Measurements from ENCODE around the gene STAC2. TPM values are rescaled to one million over a fixed set of nuclear protein-coding genes. Genes with fewer than 3 reads are reported as not detected.

STAC2 gene
- total and polyA plus RNA-seq, 2 of the 13 experiments (the other 11 are each of a cell fraction or from before 2014, with no cell fraction given), result not detected

GRCh38 chr17:39237586-39237985, 11.8 kb upstream of the STAC2 start (continued):
- no peak for TF ChIP-seq ZNF501 (CRISPR knock-in tag; IDR thresholded peaks at IDR 0.05)
- TF ChIP-seq ZBTB42 (CRISPR knock-in tag; IDR thresholded peaks at IDR 0.05), result no peak
- TF ChIP-seq GRHL1 (CRISPR knock-in tag; conservative IDR thresholded peaks at IDR 0.05), result no peak
- TF ChIP-seq ZBTB1 (CRISPR knock-in tag; IDR thresholded peaks at IDR 0.05; ENCODE audit: borderline replicate concordance), result no peak
- no peak for TF ChIP-seq HMG20A (CRISPR knock-in tag; IDR thresholded peaks at IDR 0.05; ENCODE audit: borderline replicate concordance)
- no peak for TF ChIP-seq ZNF256 (CRISPR knock-in tag; conservative IDR thresholded peaks at IDR 0.05)

- Histone ChIP-seq H3K27me3 (ENCODE audit: control insufficient read depth in 1 of 2, insufficient read depth in 2 of 2, low read length in 2 of 2) (peaks cover 0 to 13% of the 10 kb centered on the region in 2 experiments; a peak in 4 of 5 replicates), H3K9me3 (ENCODE audit: low read length) (no peaks in the 10 kb centered on the region), H2AFZ (ENCODE audit: low read length) (no peak overlapping the region), H3K4me1 (ENCODE audit: insufficient read depth, low read length) (peaks cover 4% of the 10 kb centered on the region; the same call in 1 of the 2 replicates), H3K36me3 (replicated peaks in 1 of 2; ENCODE audit: control insufficient read depth in 1 of 2, insufficient read depth in 2 of 2, low read length in 2 of 2) (no peaks in the 10 kb centered on the region), H4K20me1 (ENCODE audit: insufficient read depth, low read length) (no peaks in the 10 kb centered on the region), H3K4me3 (replicated peaks in 1 of 3; ENCODE audit: insufficient read depth in 1 of 3, low read depth in 2 of 3, low read length in 3 of 3) (no peak overlapping the region), H3K27ac (ENCODE audit: extremely low read length, insufficient read depth, low read length) (no peak overlapping the region), H3K4me2 (ENCODE audit: low read depth, low read length) (no peak overlapping the region), H3K79me2 (ENCODE audit: insufficient read depth, low read length) (no peaks in the 10 kb centered on the region), H3K9ac (ENCODE audit: insufficient read depth, low read depth, low read length) (no peak overlapping the region)
- ATAC-seq, result peak; percentile 10
- in situ Hi-C loops (cut with HindIII; ENCODE audit: extremely low pct_ligation_motif_present, low pct_unique_long_range_greater_than_20kb), result no loop called here
- ChIA-PET CTCF (ENCODE audit: low intra/inter-chr PET ratio, low total read pairs) (no interaction called here), POLR2A (interaction anchor here (1.9 kb wide), 1 partner anchor 37 kb away, joined by 7 read pairs; the partner anchor contains the start of gene RPL19)
- no TSS peak for BruUV-seq (replicated peaks)
- 22% methylated on average over 3 of the region's 6 CpGs for WGBS (ENCODE audit: low lambda C conversion rate)
- no peak for FAIRE-seq
- DNase-seq (ENCODE audit: low spot score), result no peak
- intact Hi-C loops (cut with micrococcal nuclease; ENCODE audit: unreplicated experiment), result loop anchor here (10.0 kb wide), 1 partner anchor 252 kb away; no protein-coding TSS in a partner anchor
- TF ChIP-seq SALL1 (CRISPR knock-in tag; IDR thresholded peaks at IDR 0.05), result no peak
- TF ChIP-seq BHLHE40 (IDR thresholded peaks at IDR 0.05; ENCODE audit: low read length), result no peak
- no peak for TF ChIP-seq ZNF598 (CRISPR knock-in tag; IDR thresholded peaks at IDR 0.05; ENCODE audit: borderline replicate concordance)
- no peak for TF ChIP-seq ZMYM4 (CRISPR knock-in tag; IDR thresholded peaks at IDR 0.05)
- no peak for TF ChIP-seq ZNF318 (CRISPR knock-in tag; IDR thresholded peaks at IDR 0.05)
- TF ChIP-seq CC2D1A (CRISPR knock-in tag; IDR thresholded peaks at IDR 0.05), result no peak
Observed at GRCh38 chr17:39236981-39237441, 11.3 kb upstream of the STAC2 start.
